Measurements from ENCODE around the gene DPPA2. TPM values are rescaled to one million over a fixed set of nuclear protein-coding genes. Genes with fewer than 3 reads are reported as not detected.

DPPA2 gene
- polyA plus RNA-seq, 1 donor (not counting 4 experiments of a cell fraction or from before 2014, with no cell fraction given) = not detected

DNA sequence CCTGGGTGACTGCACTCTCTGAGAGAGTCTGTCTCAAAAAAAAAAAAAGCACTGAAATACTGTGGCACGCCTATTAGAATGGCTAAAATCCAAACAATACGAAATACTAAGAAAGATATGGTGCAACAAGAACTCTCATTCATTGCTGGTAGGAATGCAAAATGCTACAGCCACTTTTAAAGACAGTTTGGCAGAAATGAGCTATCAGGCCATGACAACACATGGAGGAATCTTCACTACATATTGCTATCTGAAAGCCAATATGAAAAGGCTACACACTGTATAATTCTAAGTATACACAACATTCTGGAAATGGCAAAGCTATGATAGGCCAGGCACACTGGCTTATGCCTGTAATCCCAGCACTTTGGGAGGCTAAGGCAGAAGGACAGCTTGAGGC is 18.8 kb downstream of the DPPA2 start:
- no peak overlapping the region for H3K4me2 ChIP-seq (ENCODE audit: control insufficient read depth, extremely low read depth, insufficient read depth, low read depth, low read length)
- H3K9me1 ChIP-seq (ENCODE audit: control insufficient read depth, extremely low read depth, insufficient read depth, low read length) = no peaks in the 10 kb centered on the region
- no peak for FAIRE-seq
- dilution Hi-C loops (cut with MboI; ENCODE audit: extremely low pct_ligation_motif_present, low sequenced_read_pairs) = no loop called here
- DNase-seq (ENCODE audit: low read depth, low spot score) = no peak
- H2AFZ ChIP-seq (ENCODE audit: control insufficient read depth, low read length) = no peak overlapping the region
- no peaks in the 10 kb centered on the region for H4K20me1 ChIP-seq (ENCODE audit: control insufficient read depth, extremely low read depth, insufficient read depth, low read length)
- no peaks in the 10 kb centered on the region for H3K4me1 ChIP-seq (ENCODE audit: control insufficient read depth, extremely low read depth, insufficient read depth, low read length)
- H3K36me3 ChIP-seq (ENCODE audit: control insufficient read depth in 2 of 2, extremely low read depth in 1 of 2, insufficient read depth in 2 of 2, low read length in 2 of 2) = no peaks in the 10 kb centered on the region
- no peaks in the 10 kb centered on the region for H3K79me2 ChIP-seq (ENCODE audit: control insufficient read depth, insufficient read depth, low read length)
- no peak for TF ChIP-seq EZH2 (IDR thresholded peaks at IDR 0.05; ENCODE audit: low read length)
- TF ChIP-seq, protein P1, sequence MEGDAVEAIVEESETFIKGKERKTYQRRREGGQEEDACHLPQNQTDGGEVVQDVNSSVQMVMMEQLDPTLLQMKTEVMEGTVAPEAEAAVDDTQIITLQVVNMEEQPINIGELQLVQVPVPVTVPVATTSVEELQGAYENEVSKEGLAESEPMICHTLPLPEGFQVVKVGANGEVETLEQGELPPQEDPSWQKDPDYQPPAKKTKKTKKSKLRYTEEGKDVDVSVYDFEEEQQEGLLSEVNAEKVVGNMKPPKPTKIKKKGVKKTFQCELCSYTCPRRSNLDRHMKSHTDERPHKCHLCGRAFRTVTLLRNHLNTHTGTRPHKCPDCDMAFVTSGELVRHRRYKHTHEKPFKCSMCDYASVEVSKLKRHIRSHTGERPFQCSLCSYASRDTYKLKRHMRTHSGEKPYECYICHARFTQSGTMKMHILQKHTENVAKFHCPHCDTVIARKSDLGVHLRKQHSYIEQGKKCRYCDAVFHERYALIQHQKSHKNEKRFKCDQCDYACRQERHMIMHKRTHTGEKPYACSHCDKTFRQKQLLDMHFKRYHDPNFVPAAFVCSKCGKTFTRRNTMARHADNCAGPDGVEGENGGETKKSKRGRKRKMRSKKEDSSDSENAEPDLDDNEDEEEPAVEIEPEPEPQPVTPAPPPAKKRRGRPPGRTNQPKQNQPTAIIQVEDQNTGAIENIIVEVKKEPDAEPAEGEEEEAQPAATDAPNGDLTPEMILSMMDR (optimal IDR thresholded peaks at IDR 0.05 in 1 of 3, IDR thresholded peaks at IDR 0.05 in 1 of 3, conservative IDR thresholded peaks at IDR 0.05 in 1 of 3; ENCODE audit: extremely low read depth in 1 of 3, insufficient read depth in 2 of 3, low read length in 3 of 3) = no peak
- no peak overlapping the region for H3K9ac ChIP-seq (ENCODE audit: control insufficient read depth, extremely low read depth, insufficient read depth, low read length)
- H3K9me3 ChIP-seq (ENCODE audit: control insufficient read depth, low read depth, low read length) = peaks cover 1% of the 10 kb centered on the region
- no peaks in the 10 kb centered on the region for H3K27me3 ChIP-seq (ENCODE audit: control insufficient read depth, extremely low read depth, insufficient read depth, low read length)
- H3K27ac ChIP-seq (ENCODE audit: control insufficient read depth, insufficient read depth, low read length) = no peak overlapping the region
- H3K4me3 ChIP-seq (ENCODE audit: control insufficient read depth in 2 of 3, extremely low read depth in 1 of 3, insufficient read depth in 2 of 3, low read depth in 1 of 3, low read length in 3 of 3) = no peak overlapping the region

DNA sequence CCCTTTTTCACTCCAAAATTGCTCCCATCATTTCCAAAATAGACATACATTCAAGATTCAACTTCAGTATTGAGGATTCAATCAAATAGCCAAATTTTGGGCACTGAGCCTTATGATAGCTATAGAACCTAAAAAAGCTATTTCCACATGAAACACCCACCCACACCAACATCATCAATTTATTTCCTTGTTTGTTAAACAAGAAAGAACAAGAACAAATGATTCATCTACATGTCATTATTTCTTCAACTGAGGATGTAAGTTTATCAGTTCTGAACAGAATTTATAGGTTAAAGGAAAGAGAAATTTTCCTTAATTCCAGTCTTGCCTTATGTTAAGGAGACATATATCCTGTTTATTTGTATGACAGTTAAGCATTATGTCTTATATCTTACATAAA is 32.2 kb downstream of the DPPA2 start:
- no peaks in the 10 kb centered on the region for H3K27me3 ChIP-seq (ENCODE audit: control insufficient read depth, extremely low read depth, insufficient read depth, low read length)
- no peaks in the 10 kb centered on the region for H3K4me1 ChIP-seq (ENCODE audit: control insufficient read depth, extremely low read depth, insufficient read depth, low read length)
- H3K36me3 ChIP-seq (ENCODE audit: control insufficient read depth in 2 of 2, extremely low read depth in 1 of 2, insufficient read depth in 2 of 2, low read length in 2 of 2) = no peaks in the 10 kb centered on the region
- H3K4me2 ChIP-seq (ENCODE audit: control insufficient read depth, extremely low read depth, insufficient read depth, low read depth, low read length) = no peak overlapping the region
- no peak overlapping the region for H2AFZ ChIP-seq (ENCODE audit: control insufficient read depth, low read length)
- no peak overlapping the region for H3K4me3 ChIP-seq (ENCODE audit: control insufficient read depth in 2 of 3, extremely low read depth in 1 of 3, insufficient read depth in 2 of 3, low read depth in 1 of 3, low read length in 3 of 3)
- no peak overlapping the region for H3K27ac ChIP-seq (ENCODE audit: control insufficient read depth, insufficient read depth, low read length)
- H3K9ac ChIP-seq (ENCODE audit: control insufficient read depth, extremely low read depth, insufficient read depth, low read length) = no peak overlapping the region
- no peak for FAIRE-seq
- H4K20me1 ChIP-seq (ENCODE audit: control insufficient read depth, extremely low read depth, insufficient read depth, low read length) = no peaks in the 10 kb centered on the region
- peaks cover 1% of the 10 kb centered on the region for H3K9me3 ChIP-seq (ENCODE audit: control insufficient read depth, low read depth, low read length)
- dilution Hi-C loops (cut with MboI; ENCODE audit: extremely low pct_ligation_motif_present, low sequenced_read_pairs) = no loop called here
- H3K79me2 ChIP-seq (ENCODE audit: control insufficient read depth, insufficient read depth, low read length) = no peaks in the 10 kb centered on the region
- TF ChIP-seq, protein P1 (optimal IDR thresholded peaks at IDR 0.05 in 1 of 3, IDR thresholded peaks at IDR 0.05 in 1 of 3, conservative IDR thresholded peaks at IDR 0.05 in 1 of 3; ENCODE audit: extremely low read depth in 1 of 3, insufficient read depth in 2 of 3, low read length in 3 of 3) = no peak
- no peak for TF ChIP-seq EZH2 (IDR thresholded peaks at IDR 0.05; ENCODE audit: low read length)
- no peak for DNase-seq (ENCODE audit: low read depth, low spot score)
- H3K9me1 ChIP-seq (ENCODE audit: control insufficient read depth, extremely low read depth, insufficient read depth, low read length) = no peaks in the 10 kb centered on the region
